Mesothelial cell of epicardium (in vitro differentiated cells): Measurements from ENCODE around the gene TCF23. TPM values are rescaled to one million over a fixed set of nuclear protein-coding genes. Genes with fewer than 3 reads are reported as not detected.
A peak's percentile ranks its signal among the peaks of the same experiment; 100 is the strongest.
"Not testable (repeated sequence)": the region's sequence is repeated elsewhere in the genome, so short reads cannot be mapped to it uniquely, and the experiment has no call there.

Experiments
- DNase-seq, 2 experiments: peaks; one replicate each; pipeline ENCODE4 v3.0.0; 2021; ENCODE audit warnings: low spot score in 2 of 2; ENCODE audit not compliant: unreplicated experiment in 2 of 2
- H3K27ac Mint-ChIP-seq: 2 replicates; pipeline ENCODE4 v1.8.0; 2021; ENCODE audit warnings: mixed read lengths
- H3K27me3 Mint-ChIP-seq: 2 replicates; pipeline ENCODE4 v1.8.0; 2021; ENCODE audit warnings: low read depth, mixed read lengths
- H3K36me3 Mint-ChIP-seq: 2 replicates; pipeline ENCODE4 v1.8.0; 2021; ENCODE audit warnings: mixed read lengths
- H3K4me1 Mint-ChIP-seq: 2 replicates; pipeline ENCODE4 v1.8.0; 2021; ENCODE audit warnings: mixed read lengths
- H3K4me3 Mint-ChIP-seq: 2 replicates; pipeline ENCODE4 v1.8.0; 2021; ENCODE audit warnings: mild to moderate bottlenecking, moderate library complexity, mixed read lengths
- H3K9me3 Mint-ChIP-seq: 2 replicates; pipeline ENCODE4 v1.8.0; 2021; ENCODE audit warnings: mixed read lengths
- total RNA-seq: library from RNA; stranded (reverse); gene quantifications from 3 replicates; pipeline ENCODE4 v1.2.1, GENCODE V29; 2021
- TF ChIP-seq, protein P1 (sequence below): fragments of 200-600 bp; sonication (generic); IDR thresholded peaks from one replicate; pipeline ENCODE4 v1.5.0; 2021; ENCODE audit warnings: antibody characterized with exemption; ENCODE audit not compliant: unreplicated experiment

TCF23 gene
- total RNA-seq, 1 donor from 2014 or later, result not detected

DNA sequence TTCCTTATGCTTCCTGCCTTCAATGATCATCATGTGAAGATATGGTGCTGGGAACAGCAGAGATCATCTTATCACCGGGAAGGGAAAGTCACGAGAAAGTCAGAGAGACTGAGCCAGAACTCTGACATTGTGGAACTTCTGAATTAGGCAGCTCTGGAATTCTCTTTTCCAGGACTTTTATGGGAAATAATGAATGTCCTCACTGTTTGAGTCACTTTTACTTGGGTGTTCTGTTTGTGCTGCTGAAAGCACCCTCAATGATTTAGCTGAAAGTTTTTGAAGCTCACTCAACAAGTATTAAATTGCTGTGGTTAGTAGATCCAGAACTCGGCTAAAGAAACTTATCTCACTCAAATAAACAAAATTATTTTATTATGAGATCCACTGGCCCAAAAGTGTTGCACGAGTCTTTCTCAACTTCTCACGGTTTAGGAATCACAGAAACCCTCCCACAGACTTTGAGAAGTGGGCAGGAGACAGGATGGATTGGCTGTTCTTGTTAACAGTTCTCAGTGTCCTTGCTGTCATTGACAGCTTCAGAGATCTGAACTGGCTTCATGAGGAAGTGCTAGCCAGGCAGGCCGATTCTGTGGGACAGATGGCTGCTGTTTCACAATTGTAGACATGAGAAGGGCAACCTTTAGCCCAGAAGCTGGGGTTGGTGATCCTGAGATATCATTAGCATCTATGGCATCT lies 36.7 kb downstream of the TCF23 start:
- DNase-seq, result no peak
- TF ChIP-seq, protein P1, sequence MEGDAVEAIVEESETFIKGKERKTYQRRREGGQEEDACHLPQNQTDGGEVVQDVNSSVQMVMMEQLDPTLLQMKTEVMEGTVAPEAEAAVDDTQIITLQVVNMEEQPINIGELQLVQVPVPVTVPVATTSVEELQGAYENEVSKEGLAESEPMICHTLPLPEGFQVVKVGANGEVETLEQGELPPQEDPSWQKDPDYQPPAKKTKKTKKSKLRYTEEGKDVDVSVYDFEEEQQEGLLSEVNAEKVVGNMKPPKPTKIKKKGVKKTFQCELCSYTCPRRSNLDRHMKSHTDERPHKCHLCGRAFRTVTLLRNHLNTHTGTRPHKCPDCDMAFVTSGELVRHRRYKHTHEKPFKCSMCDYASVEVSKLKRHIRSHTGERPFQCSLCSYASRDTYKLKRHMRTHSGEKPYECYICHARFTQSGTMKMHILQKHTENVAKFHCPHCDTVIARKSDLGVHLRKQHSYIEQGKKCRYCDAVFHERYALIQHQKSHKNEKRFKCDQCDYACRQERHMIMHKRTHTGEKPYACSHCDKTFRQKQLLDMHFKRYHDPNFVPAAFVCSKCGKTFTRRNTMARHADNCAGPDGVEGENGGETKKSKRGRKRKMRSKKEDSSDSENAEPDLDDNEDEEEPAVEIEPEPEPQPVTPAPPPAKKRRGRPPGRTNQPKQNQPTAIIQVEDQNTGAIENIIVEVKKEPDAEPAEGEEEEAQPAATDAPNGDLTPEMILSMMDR, result no peak
- H3K4me3 Mint-ChIP-seq, result no peak overlapping the region
- H3K4me1 Mint-ChIP-seq, result no peaks in the 10 kb centered on the region
- H3K36me3 Mint-ChIP-seq, result no peaks in the 10 kb centered on the region
- H3K9me3 Mint-ChIP-seq, result peaks cover 4% of the 10 kb centered on the region
- peaks cover 5% of the 10 kb centered on the region for H3K27me3 Mint-ChIP-seq
- H3K27ac Mint-ChIP-seq, result peak overlapping the region; percentile 43

DNA sequence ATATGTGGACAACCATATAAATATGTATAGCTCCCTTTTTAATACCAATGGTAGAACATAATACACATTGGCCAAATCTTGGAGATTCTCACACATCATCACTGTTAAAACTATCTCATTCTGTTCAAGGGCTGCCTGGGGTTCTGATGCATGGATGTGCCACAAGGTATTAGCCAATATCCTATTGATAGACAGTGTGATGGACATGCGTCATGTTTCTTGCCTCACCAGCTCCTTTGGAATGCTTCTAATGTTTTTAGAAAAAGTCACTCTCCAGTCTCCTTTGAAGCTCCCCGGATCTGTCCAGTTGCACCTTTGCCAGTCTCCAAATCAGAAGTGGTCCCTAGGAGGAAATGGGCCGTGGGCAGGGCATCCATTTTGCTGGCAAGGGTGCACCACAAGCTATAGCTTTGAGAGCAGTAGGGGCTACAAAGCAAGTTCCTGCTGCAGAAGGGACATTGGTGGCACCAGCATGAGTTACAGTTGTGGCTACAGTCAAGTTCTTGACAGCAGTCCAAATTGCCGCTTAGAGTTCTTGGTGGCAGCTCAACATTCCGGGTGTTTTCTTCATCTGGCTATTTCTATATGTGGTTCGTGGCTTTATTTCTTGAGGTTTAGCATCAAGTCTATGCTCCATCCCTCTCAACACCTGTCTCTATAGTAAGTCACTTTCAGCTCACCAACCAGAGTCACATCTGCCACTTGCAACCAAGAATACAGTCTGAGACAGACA lies 38.0 kb downstream of the TCF23 start:
- Mint-ChIP-seq H3K4me3 (no peak overlapping the region), H3K4me1 (no peaks in the 10 kb centered on the region), H3K27ac (no peak overlapping the region), H3K27me3 (peaks cover 2% of the 10 kb centered on the region), H3K9me3 (peaks cover 4% of the 10 kb centered on the region), H3K36me3 (no peaks in the 10 kb centered on the region)
- TF ChIP-seq, protein P1, result no peak
- no peak for DNase-seq

DNA sequence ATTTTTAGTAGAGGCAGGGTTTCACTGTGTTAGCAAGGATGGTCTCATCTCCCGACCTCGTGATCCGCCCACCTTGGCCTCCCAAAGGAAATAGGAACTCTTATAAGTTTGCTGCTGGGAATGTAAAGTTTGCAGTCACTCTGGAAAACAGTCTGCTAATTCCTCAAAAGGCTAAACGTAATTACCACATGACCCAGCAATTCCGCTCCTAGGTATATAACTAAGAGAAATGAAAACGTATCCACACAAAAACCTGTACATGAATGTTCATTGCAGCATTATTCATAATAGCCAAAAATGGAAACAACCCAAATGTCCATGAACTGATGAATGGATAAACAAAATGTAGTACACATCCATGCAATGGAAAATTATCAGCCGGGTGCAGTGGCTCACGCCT lies 41.2 kb downstream of the TCF23 start:
- Mint-ChIP-seq H3K4me1 (no peaks in the 10 kb centered on the region), H3K36me3 (no peaks in the 10 kb centered on the region), H3K27me3 (no peaks in the 10 kb centered on the region), H3K27ac (no peak overlapping the region), H3K9me3 (no peaks in the 10 kb centered on the region), H3K4me3 (no peak overlapping the region)
- no peak for DNase-seq
- TF ChIP-seq, protein P1, result no peak

DNA sequence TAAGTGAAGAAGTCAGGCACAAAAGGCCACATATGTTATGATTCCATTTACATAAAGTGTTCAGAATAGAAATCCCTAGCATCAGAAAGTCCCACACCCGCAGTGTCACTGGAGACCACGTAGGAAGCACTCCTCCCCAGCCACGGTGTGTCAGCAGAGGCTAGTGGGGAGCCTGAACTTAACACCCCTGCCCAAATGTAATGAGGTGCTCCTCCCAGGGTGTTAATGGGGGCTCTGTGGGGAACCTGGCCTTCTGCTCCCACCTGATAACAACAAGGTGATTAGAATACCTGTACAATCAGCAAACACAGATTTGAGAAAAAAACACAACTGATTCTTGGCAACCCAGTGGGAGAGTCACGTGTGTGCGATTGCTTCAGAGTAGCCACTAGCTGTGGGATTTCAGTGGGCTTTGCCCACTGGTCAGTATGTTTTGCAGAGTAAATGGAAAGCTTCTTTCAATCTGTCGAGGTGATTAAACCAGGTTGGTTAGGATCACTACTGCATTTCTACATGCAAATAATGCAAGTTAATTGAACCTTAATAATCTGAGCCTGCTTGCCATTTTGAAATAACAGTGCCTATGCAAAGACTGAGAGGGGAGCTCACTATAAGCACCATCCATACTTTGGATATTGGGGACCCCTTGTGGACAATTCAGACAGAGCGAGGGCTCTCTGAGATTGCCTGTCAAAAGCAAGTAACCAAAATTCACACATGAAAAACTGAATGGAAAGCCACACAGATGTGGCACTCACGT lies 42.4 kb downstream of the TCF23 start:
- Mint-ChIP-seq H3K4me3 (no peak overlapping the region), H3K9me3 (no peaks in the 10 kb centered on the region), H3K27ac (no peak overlapping the region), H3K27me3 (no peaks in the 10 kb centered on the region), H3K4me1 (no peaks in the 10 kb centered on the region), H3K36me3 (no peaks in the 10 kb centered on the region)
- peak in 1 of 2 experiments; percentile 54 for DNase-seq
- TF ChIP-seq, protein P1, result peak; percentile 49

DNA sequence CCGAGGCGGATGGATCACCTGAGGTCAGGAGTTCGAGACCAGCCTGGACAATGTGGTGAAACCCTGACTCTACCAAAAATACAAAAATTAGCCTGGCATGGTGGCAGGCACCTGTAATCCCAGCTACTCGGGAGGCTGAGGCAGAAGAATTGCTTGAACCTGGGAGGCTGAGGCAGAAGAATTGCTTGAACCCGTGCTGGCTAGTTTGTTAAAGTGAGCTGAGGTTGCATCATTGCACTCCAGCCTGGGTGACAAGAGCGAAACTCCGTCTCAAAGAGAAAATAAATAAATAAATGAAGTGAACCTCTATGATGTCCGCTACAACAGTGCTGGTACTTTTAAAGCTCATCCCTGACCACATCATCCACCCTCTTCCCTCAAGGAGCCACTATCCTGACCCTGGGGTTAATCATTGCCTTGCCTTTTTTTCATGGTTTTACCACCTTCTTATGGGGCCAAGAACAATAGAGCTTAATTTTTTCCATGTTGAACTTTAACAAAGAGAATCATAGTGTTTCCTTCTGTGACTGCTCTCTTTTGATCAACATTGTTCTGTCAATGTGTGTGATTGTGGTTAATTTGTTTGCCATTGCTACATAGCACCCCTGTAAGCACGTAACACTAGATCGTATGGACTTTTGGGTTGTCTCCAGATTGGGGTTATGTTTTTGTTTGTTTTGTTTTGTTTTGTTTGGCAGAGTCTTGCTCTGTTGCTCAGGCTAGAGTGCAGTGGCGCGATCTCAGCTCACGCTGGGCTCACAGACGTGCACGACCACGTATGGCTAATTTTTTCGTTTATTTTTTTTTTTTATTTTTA lies 45.9 kb downstream of the TCF23 start:
- H3K4me3 Mint-ChIP-seq, result no peak overlapping the region
- H3K27me3 Mint-ChIP-seq, result no peaks in the 10 kb centered on the region
- no peaks in the 10 kb centered on the region for H3K4me1 Mint-ChIP-seq
- DNase-seq, result no peak
- H3K9me3 Mint-ChIP-seq, result no peaks in the 10 kb centered on the region
- TF ChIP-seq, protein P1, result no peak
- H3K27ac Mint-ChIP-seq, result no peak overlapping the region
- peaks cover 1% of the 10 kb centered on the region for H3K36me3 Mint-ChIP-seq

DNA sequence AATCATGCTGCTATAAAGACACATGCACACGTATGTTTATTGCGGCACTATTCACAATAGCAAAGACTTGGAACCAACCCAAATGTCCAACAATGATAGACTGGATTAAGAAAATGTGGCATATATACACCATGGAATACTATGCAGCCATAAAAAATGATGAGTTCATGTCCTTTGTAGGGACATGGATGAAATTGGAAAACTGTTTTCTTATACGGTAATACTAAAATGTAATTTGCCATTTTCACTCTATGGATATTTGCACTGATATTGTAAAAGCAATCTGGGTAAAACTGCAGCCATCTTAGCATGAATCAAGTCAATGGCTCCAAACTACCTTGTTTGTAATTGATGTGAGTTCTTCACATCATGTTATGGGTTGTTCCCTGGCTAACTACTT lies 47.0 kb downstream of the TCF23 start:
- not testable (repeated sequence) for H3K4me1 Mint-ChIP-seq, H3K36me3 Mint-ChIP-seq, H3K27me3 Mint-ChIP-seq, H3K9me3 Mint-ChIP-seq, H3K4me3 Mint-ChIP-seq, DNase-seq, H3K27ac Mint-ChIP-seq

DNA sequence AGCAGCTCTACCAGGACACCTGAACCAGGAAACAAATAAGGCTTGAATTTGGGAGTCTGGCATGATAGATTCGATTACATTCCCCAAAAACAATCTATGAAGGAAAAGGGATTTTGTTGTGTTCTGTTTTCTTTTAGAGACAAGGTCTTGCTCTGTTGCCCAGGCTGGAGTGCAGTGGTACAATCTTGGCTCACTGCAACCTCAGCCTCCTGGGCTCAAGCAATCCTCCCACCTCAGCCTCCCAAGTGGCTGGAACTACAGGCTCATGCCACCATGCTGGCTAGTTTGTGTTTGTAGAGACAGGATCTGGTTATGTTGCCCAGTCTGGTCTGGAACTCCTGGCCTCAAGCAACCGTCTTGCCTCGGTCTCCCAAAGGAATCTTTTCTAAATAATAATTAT lies 49.3 kb downstream of the TCF23 start:
- H3K36me3 Mint-ChIP-seq, H3K9me3 Mint-ChIP-seq, H3K27ac Mint-ChIP-seq, H3K27me3 Mint-ChIP-seq, DNase-seq, H3K4me3 Mint-ChIP-seq, H3K4me1 Mint-ChIP-seq: not testable (repeated sequence)
